ENCODE results near the gene HES3.

GRCh38 chr1:6253380-6253779 lies 9.4 kb downstream of the HES3 start:
- TF ChIP-seq, protein P1, sequence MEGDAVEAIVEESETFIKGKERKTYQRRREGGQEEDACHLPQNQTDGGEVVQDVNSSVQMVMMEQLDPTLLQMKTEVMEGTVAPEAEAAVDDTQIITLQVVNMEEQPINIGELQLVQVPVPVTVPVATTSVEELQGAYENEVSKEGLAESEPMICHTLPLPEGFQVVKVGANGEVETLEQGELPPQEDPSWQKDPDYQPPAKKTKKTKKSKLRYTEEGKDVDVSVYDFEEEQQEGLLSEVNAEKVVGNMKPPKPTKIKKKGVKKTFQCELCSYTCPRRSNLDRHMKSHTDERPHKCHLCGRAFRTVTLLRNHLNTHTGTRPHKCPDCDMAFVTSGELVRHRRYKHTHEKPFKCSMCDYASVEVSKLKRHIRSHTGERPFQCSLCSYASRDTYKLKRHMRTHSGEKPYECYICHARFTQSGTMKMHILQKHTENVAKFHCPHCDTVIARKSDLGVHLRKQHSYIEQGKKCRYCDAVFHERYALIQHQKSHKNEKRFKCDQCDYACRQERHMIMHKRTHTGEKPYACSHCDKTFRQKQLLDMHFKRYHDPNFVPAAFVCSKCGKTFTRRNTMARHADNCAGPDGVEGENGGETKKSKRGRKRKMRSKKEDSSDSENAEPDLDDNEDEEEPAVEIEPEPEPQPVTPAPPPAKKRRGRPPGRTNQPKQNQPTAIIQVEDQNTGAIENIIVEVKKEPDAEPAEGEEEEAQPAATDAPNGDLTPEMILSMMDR (IDR thresholded peaks at IDR 0.05; ENCODE audit: low read length) = no peak
- no peak for TF ChIP-seq EZH2 (IDR thresholded peaks at IDR 0.05; ENCODE audit: borderline replicate concordance, low read length)
